ENCODE measurements around the gene TREX2.
A peak's percentile ranks its signal among the peaks of the same experiment; 100 is the strongest.
"Not testable (repeated sequence)": the region's sequence is repeated elsewhere in the genome, so short reads cannot be mapped to it uniquely, and the experiment has no call there.

TREX2 gene

DNA sequence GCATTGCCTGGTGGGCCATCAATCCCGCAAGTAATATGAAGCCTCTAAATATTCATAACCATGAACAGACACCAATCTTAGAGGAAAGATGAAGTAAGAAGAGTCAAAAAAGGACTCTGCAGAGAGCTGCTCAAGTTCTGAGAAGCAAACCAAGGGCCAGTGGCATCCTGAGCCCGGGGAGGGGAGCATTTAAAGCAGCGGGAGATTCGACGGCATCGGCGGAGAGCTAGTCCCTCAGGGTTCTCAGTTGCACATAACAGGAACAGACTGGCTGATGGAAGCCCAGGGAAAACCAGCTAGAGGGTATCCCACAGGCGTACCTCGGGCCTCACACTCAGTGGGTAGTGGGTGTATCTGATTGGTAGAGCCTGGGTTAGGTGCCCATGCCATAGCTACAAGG is 39.8 kb downstream of the TREX2 start:
- DNase-seq, result no peak

DNA sequence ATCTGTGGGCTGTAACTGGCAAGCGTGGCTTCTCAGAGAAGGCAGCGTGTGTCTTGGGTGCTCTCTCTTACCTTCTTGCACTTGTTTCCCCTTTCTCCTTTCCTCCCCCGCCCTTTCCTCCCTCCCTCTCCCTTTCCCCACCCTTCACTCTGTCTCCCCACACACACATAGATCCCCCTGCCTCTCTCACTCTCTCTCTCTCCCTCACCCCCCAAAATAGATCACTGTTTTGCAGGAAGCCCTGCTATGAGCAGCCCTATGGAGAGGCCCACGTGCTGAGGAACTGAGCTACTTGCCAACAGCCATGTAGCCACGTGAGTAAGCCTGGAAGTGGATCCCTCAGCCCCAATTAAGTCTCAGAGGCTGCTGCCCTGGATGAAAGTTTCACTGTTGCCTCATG is 40.4 kb downstream of the TREX2 start:
- DNase-seq, result no peak

DNA sequence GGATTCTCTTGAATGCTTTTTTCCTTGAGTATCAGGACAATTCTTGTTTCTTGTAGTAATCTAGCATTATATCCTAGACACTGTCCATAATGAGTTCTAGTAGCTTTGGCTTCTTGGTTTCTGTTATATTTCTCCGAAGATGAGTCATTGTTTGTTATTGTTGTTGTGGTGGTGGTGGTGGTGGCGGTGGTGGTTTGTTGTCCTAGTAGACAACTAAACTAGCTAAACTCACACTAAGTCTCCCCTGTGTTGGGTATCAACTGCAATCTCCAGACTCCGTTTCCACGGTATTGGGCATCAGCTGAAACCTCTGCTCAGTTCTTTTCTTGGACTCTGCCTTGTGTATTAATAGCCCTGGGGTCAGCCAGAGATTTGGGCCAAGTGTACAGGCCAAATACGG is 41.5 kb downstream of the TREX2 start:
- not testable (repeated sequence) for DNase-seq

DNA sequence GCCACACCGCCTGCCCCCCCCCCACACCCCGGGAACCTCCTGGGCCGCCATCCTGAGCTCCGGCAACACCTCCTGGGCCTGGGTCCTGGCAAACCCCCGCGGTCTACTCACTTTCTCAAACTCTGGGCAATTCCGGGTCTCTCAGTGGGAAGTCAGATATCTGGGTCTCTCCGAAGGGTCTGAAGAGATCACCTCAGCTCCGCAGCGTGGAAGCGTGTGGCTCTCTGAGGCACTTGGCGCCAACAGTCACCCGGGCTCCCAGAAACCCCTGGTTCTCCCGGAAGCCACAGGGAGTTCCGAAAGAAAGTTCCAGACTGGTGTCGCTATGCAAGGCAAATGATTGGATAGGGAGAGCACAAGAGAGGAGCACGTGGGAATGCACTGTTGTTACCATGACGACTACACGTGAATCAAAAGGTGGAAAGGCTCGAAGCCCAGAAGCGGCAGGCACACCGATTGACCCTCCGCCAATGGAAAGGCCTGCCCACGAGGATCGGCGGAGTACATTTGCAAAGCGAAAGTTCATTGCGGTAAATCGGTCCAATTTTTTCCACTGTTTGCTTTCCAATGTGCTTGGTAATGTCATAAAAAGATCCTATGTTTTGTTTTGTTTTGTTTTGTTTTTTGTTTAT is 44.6 kb downstream of the TREX2 start, which contains the start of gene PNMA6E:
TSS of gene PNMA6E (minus strand) at position 218 of the 632 bp plus-strand sequence. CDS start 2,501 bp downstream, outside the sequence.
- no peak for DNase-seq

DNA sequence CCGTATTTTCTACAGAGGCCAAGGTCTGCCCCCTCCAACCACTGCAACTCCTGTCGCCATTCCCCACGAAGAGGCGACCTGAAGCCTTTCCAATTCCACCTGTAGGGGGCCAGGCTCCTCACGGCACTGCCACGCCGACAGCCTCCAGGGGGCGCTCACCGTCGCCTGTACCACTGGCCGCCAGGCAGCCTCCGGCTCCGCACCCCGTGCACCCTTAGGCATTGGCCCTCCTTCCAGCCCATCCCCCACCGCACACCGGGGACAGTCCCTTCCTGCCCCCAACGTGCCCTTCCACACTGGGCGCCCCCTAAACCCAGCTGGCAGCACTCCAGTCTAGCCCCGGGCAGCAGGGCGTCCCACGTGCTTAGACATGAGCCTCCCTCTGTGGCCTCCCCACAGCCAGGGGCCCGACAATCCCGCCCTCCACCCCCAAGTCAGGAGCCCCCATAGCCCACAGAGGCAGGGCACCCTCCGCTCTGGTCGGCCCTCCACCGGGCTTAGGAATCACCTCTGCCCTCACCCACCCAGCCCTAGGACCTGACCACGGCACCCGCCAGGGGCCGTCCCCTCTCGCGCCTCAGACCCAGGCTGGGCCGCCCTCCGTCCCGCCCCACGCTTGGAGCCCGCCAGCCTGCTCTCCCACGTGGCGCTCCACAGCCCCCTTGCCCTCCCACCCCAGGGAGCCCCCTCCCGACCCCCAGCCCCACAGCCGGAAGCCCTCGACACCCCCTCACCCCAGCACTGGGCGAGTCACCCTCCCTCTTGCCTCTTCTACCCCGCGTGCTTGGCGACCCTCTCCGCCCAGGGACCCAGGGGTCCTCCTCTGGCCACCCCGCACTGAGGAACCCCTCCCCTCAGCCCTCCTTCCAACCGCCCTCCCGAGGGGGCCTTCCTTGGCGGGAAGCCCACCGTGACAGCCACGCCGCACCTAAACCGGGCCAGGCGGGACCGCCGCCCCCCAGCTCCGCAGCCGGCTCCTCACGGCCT is 45.4 kb downstream of the TREX2 start:
- DNase-seq, result peak; percentile 48

DNA sequence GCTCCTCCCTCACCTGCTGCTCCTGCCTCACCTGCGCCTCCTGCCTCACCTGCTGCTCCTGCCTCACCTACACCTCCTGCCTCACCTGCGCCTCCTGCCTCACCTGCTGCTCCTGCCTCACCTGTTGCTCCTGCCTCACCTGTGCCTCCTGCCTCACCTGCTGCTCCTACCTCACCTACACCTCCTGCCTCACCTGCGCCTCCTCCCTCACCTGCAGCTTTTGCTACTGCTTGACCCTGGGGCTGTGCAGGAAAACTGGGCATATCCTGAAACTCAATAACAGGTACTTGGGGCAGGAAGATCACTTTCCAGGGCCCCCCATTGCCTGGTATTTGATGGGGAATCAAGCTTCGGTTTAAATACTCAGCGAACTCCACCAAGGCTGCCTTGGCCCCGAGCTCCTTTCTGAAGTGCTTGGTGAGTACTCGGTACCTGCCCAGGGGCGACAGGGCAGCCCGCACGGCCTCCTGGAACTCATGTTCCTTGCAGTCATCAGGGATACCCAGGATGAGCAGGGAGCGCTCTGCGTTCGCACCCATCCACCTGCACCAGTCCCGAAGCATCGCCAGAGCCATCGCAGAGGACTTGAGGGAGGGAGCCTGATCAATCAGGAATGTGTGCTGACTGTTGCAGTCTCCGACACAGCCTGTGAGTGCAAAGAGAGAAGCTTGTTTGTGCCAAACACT is 47.4 kb downstream of the TREX2 start:
- no peak for DNase-seq

DNA sequence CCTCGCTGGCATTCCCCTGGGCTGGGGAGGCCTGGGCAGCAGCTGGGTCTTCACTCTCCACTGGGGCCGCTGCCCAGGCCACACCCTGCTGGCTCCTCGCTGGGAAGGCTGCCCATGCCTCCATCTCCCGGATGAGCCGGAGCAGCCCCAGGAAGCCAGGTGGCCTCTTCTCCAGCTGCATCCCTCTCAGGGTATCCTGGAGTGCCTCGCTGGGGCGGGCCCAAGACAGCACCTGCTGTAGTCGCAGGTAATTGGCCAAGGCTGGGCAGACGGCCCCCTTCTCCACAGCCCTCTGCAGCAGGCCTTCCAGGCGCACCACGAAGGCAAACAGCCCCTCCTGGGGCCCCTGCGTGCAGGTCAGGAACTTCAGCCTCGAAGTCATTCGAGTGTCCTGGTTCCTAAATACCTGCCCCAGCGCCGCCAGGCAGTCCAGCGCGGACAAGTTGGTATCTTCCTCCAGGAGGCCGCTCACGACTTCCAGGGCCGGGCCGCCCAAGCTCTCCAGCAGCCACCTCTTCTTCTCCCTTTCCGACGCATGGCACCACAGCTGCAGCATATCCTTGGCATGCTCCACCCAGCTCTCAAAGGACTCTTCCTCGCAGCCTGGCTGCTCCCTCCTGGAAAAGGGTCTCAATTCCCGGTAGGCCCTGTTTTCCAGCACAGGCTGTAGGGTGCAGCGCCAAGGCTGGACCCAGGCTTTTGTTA is 48.4 kb downstream of the TREX2 start:
- DNase-seq, result no peak

DNA sequence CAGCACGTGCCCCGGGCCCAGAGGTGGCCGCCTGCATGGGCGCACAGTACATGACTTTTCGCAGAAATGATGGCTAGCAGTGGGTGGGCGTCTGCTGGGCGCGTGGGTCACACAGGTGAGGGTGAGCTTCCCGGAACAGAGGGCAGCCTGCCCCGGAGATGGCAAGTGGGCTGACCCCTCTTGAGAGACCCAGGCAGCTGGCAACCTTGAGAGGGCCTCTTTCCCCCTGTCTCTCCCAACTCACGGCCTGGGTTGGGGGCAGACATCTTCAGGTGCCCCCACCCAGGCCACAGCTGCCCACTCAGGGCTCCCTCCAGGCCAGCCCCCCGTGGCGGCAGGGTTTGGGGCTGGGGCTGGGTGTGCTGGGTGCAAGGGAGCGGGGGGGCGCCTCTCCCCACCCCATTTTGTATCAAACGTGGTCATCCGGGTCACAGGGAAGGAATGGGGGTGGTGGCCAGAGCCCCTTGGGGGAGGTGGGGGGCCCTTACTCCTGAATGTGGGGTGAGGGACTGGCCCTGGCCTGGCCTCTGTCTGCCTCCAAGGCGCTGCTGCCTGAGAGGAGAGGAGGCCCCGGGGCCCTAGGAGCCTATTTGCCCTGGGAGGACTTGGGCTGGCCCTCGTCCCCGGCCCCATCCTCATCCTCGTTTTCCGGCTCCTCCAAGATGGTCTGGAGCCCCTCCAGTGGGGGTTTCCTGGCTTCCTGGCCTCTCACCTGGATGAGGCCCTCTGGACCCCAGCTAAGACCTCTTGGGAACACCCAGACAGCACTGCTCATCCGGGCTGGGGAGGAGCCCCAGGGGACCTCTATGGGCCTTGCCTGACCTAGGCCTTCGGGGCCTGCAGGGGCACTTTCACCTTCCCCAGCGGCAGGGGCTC is 49.3 kb downstream of the TREX2 start:
- DNase-seq, result no peak

DNA sequence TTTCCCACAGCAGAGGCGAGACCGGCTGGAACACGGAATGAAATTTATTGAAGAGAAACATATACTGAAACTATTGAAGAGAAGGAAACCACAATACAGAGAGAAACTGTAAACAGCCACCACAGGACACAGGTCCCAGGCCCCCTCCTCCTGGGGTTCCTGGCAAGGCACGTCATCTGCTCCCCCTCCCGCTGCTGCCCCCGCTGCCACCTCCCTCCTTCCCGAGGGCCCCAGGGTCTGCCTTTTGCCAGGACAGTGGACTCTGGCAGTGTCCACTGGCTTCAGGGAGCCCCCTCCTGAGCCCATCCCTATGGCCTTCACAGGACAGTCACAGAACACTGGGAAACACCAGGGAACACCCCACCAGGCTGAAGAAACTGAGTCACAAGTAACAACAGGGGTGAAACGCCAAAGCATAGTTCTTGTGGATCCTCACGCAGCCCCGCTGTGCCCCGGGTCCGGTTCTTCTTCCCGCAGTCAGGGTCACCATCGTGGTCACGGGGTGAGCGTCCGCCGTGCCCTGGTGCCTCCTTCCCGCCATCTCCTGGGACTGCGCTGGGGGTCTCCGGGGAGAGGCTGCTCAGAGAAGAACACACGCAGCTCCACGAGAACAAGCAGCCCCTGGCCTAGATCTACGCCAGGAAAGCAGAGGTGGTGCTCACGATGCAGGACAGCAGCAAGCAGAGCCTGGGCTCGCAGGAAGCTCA is 50.1 kb downstream of the TREX2 start:
- DNase-seq, result no peak

DNA sequence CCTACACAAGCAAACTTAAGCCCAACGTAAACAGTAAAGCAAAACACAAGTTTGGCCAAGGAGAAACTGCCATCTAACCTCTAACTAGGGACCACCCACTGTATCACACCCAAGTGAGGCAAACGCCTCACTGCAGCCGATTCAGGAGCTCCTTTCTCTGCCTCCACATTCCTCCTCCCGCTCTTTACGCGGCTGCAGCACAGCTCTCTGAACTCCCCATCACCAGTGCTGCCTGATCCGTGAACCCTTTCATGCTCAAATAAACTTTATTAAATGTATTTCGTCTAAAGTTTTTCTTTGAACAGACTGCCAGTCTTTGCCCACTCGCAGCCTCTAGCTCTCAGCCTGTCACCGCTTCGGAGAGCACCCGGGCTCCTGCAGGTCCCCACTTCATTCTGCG is 51.2 kb downstream of the TREX2 start:
- no peak for DNase-seq
